AG08396 (cell line): ENCODE data around the gene RGS3.

Source experiments
- DNase-seq: peaks from one replicate; pipeline ENCODE4 v3.0.0; 2012; ENCODE audit warnings: low spot score, mixed read lengths

The RGS3 gene

GRCh38 chr9:113570749-113571711 is 107.5 kb downstream of the RGS3 start:
- no peak for DNase-seq

GRCh38 chr9:113572076-113572861 is 108.7 kb downstream of the RGS3 start:
- no peak for DNase-seq

GRCh38 chr9:113573046-113573958 is 109.8 kb downstream of the RGS3 start:
- DNase-seq: no peak

GRCh38 chr9:113573959-113574352 is 110.4 kb downstream of the RGS3 start:
- no peak for DNase-seq

- no peak for DNase-seq
Observed at GRCh38 chr9:113574441-113575262, 111.1 kb downstream of the RGS3 start.

- peak; percentile 53 for DNase-seq
Observed at GRCh38 chr9:113577525-113578261, 114.2 kb downstream of the RGS3 start.

- no peak for DNase-seq
Observed at GRCh38 chr9:113578279-113578865, 114.8 kb downstream of the RGS3 start.

- peak; percentile 92 for DNase-seq
Observed at GRCh38 chr9:113578882-113579282, 115.4 kb downstream of the RGS3 start.

GRCh38 chr9:113579283-113580040 is 115.9 kb downstream of the RGS3 start:
- no peak for DNase-seq

- no peak for DNase-seq
Observed at GRCh38 chr9:113580041-113580953, 116.8 kb downstream of the RGS3 start.

- DNase-seq: no peak
Observed at GRCh38 chr9:113580954-113581311, 117.4 kb downstream of the RGS3 start.

- DNase-seq: peak; percentile 83
Observed at GRCh38 chr9:113581865-113582697, 118.6 kb downstream of the RGS3 start.

GRCh38 chr9:113582698-113583200 is 119.2 kb downstream of the RGS3 start:
- DNase-seq: no peak

- DNase-seq: no peak
Observed at GRCh38 chr9:113583511-113584427, 120.2 kb downstream of the RGS3 start.

GRCh38 chr9:113584428-113585084 is 121.0 kb downstream of the RGS3 start:
- DNase-seq: no peak
